Upper lobe of left lung (tissue), 6 donors: ENCODE results near the gene STEAP1B. TPM values are rescaled to one million over a fixed set of nuclear protein-coding genes. Genes with fewer than 3 reads are reported as not detected.
A peak's percentile ranks its signal among the peaks of the same experiment; 100 is the strongest.

Experiments
- ATAC-seq, 2 donors: fragments of 200-7000 bp; cut with Tn5 transposase; one replicate each; pipeline ENCODE4 v1.9.1; 2022; ENCODE audit warnings: mild to moderate bottlenecking in 2 of 2, moderate library complexity in 2 of 2; ENCODE audit not compliant: low FRiP score in 2 of 2
- DNase-seq, 2 donors: peaks; one replicate each; pipeline ENCODE4 v3.0.0-alpha.2; 2019 to 2020
- H3K27ac ChIP-seq, 4 donors: fragments of 200-600 bp; sonication (generic); one replicate each; pipeline ENCODE4 v1.5.1; 2016 to 2019
- H3K27me3 ChIP-seq, 4 donors: fragments of 200-600 bp; sonication (generic); one replicate each; pipeline ENCODE4 v1.5.1; 2017 to 2019
- H3K36me3 ChIP-seq, 4 donors: fragments of 200-600 bp; sonication (generic); one replicate each; pipeline ENCODE4 v1.5.1; 2016 to 2019
- H3K4me1 ChIP-seq, 4 donors: fragments of 200-600 bp; sonication (generic); one replicate each; pipeline ENCODE4 v1.5.1; 2018 to 2019
- H3K4me3 ChIP-seq, 4 donors: fragments of 200-600 bp; sonication (generic); one replicate each; pipeline ENCODE4 v1.5.1; 2017 to 2019; ENCODE audit warnings: mild to moderate bottlenecking in 2 of 4, moderate library complexity in 1 of 4
- H3K9me3 ChIP-seq, 4 donors: fragments of 200-600 bp; sonication (generic); one replicate each; pipeline ENCODE4 v1.5.1; 2018 to 2019
- EP300 ChIP-seq, 4 donors: sonication (generic); formaldehyde crosslinking; IDR thresholded peaks; one replicate each; pipeline ENCODE4 v1.5.1; 2017; ENCODE audit warnings: antibody characterized with exemption in 4 of 4, control low read depth in 2 of 4
- POLR2A ChIP-seq, 4 donors: fragments of 450-650 bp; IDR thresholded peaks; one replicate each; pipeline ENCODE4 v1.5.1; 2016 to 2017; ENCODE audit warnings: antibody characterized with exemption in 4 of 4, mild to moderate bottlenecking in 2 of 4
- POLR2AphosphoS5 ChIP-seq, 2 donors: sonication (generic); formaldehyde crosslinking; IDR thresholded peaks; one replicate each; pipeline ENCODE4 v1.5.1; 2017; ENCODE audit warnings: antibody characterized with exemption in 2 of 2
- WGBS, 2 donors: methylation state at CpG; one replicate each; pipeline ENCODE4 v1.1.5; 2017 to 2018; 5-methylcytosine and 5-hydroxymethylcytosine counted together
- total RNA-seq, 6 donors: library from RNA; depleted of rRNA in 4 of 6; stranded (reverse); fragments of >200 nt in 4 of 6; gene quantifications; one replicate each; pipeline versions ENCODE4 v1.1.0 to v1.2.1, GENCODE V29; 2016 to 2021
- TF ChIP-seq, protein P1 (sequence below), 6 experiments: fragments of 450-650 bp in 4 of 6; fragments of 200-600 bp in 2 of 6; sonication (generic) in 2 of 6; IDR thresholded peaks; one replicate each; pipeline ENCODE4 v1.5.1; 2016 to 2019; ENCODE audit warnings: antibody characterized with exemption in 6 of 6
- donor health status: DM: no; HTN: no; CAD: no; lungs with moderate emphysema.
- donor health status: DM: no; HTN: yes; CAD: no; lungs with severe emphysema.

The STEAP1B gene
- total RNA-seq, 6 donors from 2014 or later: 0.30 to 2.1 (median 0.92) TPM; not detected in 3

DNA sequence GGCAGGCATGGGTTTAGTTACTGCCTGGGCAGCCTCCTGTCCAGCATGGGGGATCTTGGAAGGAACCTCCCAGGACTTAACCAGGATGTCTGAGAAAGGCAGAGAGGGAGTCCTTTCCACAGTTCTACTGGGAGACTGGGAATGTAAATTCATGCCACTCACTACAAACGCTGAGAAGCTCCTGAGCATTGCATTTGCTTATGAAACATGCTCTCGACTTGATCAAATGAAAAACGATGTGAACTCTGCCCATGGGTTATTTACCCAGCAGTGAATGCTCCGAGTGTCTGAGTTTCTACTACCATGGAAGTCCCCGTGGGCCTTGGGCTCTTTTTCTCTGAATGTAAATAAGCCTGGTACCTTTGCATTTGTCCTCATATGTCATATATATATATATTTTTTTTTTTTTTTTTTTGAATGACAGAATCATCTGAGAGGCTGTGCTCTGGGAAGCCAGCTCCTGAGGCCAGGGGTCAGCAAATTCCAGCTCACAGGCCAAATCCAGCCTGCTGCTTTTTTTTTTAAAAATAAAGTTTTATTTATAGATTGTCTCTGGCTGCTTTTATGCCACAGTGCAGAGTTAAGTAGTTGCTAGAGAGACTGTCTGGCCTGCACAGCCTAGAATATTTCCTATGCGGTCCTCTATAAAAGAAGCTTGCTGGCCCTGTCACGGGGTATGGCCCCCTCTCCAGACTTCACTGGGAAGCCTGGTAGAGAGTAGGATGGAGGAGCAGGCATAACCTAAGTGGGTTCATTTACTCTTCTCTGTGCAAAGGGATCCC, 121.6 kb downstream of the STEAP1B start:
- Histone ChIP-seq H3K27ac (peak overlapping the region; percentile 27 to 78 (median 52)), H3K36me3 (no peaks in the 10 kb centered on the region), H3K4me1 (peaks cover 0 to 5% (median 2%) of the 10 kb centered on the region in 4 donors), H3K4me3 (no peak overlapping the region), H3K27me3 (no peaks in the 10 kb centered on the region), H3K9me3 (no peaks in the 10 kb centered on the region)
- WGBS, 2 donors: 66 to 72% methylated on average over 7 of the region's 7 CpGs
- no peak for DNase-seq
- no peak for ATAC-seq
- TF ChIP-seq, protein P1, sequence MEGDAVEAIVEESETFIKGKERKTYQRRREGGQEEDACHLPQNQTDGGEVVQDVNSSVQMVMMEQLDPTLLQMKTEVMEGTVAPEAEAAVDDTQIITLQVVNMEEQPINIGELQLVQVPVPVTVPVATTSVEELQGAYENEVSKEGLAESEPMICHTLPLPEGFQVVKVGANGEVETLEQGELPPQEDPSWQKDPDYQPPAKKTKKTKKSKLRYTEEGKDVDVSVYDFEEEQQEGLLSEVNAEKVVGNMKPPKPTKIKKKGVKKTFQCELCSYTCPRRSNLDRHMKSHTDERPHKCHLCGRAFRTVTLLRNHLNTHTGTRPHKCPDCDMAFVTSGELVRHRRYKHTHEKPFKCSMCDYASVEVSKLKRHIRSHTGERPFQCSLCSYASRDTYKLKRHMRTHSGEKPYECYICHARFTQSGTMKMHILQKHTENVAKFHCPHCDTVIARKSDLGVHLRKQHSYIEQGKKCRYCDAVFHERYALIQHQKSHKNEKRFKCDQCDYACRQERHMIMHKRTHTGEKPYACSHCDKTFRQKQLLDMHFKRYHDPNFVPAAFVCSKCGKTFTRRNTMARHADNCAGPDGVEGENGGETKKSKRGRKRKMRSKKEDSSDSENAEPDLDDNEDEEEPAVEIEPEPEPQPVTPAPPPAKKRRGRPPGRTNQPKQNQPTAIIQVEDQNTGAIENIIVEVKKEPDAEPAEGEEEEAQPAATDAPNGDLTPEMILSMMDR (IDR thresholded peaks at IDR 0.05): no peak
- TF ChIP-seq POLR2AphosphoS5 (IDR thresholded peaks at IDR 0.05) (no peak), EP300 (IDR thresholded peaks at IDR 0.05) (no peak), POLR2A (IDR thresholded peaks at IDR 0.05) (no peak)

DNA sequence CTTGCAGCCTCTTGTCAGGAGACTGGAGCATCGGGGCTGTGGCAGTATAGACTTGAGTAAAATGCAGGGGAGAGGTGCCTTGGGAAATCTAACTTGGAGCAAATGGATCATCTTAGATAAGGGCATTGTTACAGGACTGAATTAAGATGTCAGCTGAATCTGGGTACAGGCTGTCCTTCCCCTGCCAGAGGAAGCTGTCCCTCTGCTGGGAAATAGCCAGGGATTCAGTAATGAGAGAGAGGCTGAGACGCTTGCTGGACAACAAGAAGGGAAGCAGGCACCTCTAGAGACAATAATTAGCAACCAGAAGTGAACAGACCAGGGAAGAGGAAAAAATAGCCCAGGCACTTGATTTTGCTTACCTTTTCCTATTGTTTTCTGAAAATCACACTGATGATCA, 122.3 kb downstream of the STEAP1B start:
- H3K4me1 ChIP-seq: peaks cover 0 to 5% (median 2%) of the 10 kb centered on the region in 4 donors
- H3K27ac ChIP-seq: peak overlapping the region; percentile 27 to 78 (median 52)
- H3K4me3 ChIP-seq: no peak overlapping the region
- TF ChIP-seq POLR2AphosphoS5 (IDR thresholded peaks at IDR 0.05) (peak; percentile 66 to 77), EP300 (IDR thresholded peaks at IDR 0.05) (peak; percentile 74 to 96 (median 88)), POLR2A (IDR thresholded peaks at IDR 0.05) (no peak)
- TF ChIP-seq, protein P1 (IDR thresholded peaks at IDR 0.05): no peak
- DNase-seq (no peak), ATAC-seq (no peak)
- 60 to 77% methylated on average over 2 of the region's 2 CpGs for WGBS, 2 donors
- no peaks in the 10 kb centered on the region for H3K36me3 ChIP-seq
- H3K9me3 ChIP-seq: no peaks in the 10 kb centered on the region
- H3K27me3 ChIP-seq: no peaks in the 10 kb centered on the region

DNA sequence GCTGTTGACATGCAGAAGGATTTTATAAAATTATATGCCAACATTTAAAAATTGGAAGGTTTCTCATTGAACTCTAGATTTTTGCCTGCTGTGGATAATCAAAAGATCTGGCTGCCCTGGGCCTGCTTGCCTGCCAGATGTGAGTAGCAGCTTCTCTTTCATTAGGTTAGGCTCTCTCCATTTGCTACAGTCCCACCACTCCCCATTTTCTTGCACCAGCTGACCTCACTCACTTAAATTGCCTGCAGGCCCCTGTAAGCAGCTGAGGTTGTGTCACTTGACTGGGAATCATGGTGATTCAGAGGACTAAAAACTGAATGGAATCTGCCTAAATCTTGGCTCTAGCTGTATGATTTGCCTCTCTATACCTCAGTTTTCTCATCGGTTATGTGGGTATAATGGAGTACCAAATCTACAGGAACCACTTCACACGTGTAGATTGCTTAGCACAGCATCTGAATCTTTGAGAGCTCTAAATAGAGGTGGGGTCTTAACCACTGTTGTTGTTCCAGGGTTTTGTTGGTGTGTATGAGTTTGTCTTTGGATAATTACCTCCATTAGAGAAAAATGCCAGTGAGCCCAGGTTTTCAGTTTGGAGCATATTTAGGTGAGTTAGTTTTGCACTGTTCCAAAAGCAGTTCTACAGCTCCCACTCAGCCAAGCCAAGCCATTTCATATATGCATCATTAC, 124.5 kb downstream of the STEAP1B start:
- TF ChIP-seq EP300 (IDR thresholded peaks at IDR 0.05): no peak
- no peak for TF ChIP-seq POLR2A (IDR thresholded peaks at IDR 0.05)
- no peak for TF ChIP-seq POLR2AphosphoS5 (IDR thresholded peaks at IDR 0.05)
- TF ChIP-seq, protein P1 (IDR thresholded peaks at IDR 0.05): no peak
- Histone ChIP-seq H3K27me3 (no peaks in the 10 kb centered on the region), H3K4me1 (peaks cover 0 to 5% (median 2%) of the 10 kb centered on the region in 4 donors), H3K36me3 (no peaks in the 10 kb centered on the region), H3K9me3 (no peaks in the 10 kb centered on the region), H3K27ac (no peak overlapping the region), H3K4me3 (no peak overlapping the region)
- 90 to 96% methylated on average over 2 of the region's 2 CpGs for WGBS, 2 donors
- ATAC-seq (no peak), DNase-seq (no peak)

DNA sequence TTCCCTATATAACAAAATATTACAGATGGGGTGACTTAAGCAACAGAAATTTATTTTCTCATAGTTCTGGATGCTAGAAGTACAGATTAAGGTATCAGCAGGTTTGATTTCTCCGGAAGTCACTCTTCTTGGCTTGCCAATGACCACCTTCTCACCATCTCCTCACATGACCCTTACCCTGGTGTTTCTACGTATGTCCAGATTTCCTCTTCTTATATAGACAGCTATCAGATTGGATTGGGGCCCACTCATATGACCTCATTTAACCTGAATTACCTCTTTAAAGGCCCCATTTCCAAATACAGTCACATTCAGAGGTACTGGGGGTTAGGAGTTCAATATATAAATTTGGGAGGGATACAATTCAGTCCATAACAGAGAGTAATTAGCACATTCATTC, 126.1 kb downstream of the STEAP1B start:
- ATAC-seq (no peak), DNase-seq (no peak)
- TF ChIP-seq, protein P1 (IDR thresholded peaks at IDR 0.05): no peak
- TF ChIP-seq POLR2A (IDR thresholded peaks at IDR 0.05) (no peak), EP300 (IDR thresholded peaks at IDR 0.05) (no peak), POLR2AphosphoS5 (IDR thresholded peaks at IDR 0.05) (no peak)
- H3K4me1 ChIP-seq: peaks cover 0 to 5% (median 2%) of the 10 kb centered on the region in 4 donors
- no peaks in the 10 kb centered on the region for H3K27me3 ChIP-seq
- H3K36me3 ChIP-seq: no peaks in the 10 kb centered on the region
- no peak overlapping the region for H3K4me3 ChIP-seq
- H3K27ac ChIP-seq: peak overlapping the region in 1 of 4 donors; percentile 46
- H3K9me3 ChIP-seq: no peaks in the 10 kb centered on the region
- 67 to 71% methylated on average over 2 of the region's 2 CpGs for WGBS, 2 donors
